HG02798 (cell line): Measurements from ENCODE around the gene CYB5RL.
"Not testable (repeated sequence)": the region's sequence is repeated elsewhere in the genome, so short reads cannot be mapped to it uniquely, and the experiment has no call there.

ENCODE experiments used
- ATAC-seq: cut with Tn5 transposase; IDR thresholded peaks from one replicate; pipeline ENCODE4 v1.9.1; 2021; ENCODE audit warnings: mild to moderate bottlenecking; ENCODE audit not compliant: unreplicated experiment, poor library complexity

The CYB5RL gene

GRCh38 chr1:54227091-54227602, 27.3 kb upstream of the CYB5RL start:
- no peak for ATAC-seq

- no peak for ATAC-seq
These were observed 26.2 kb upstream of the CYB5RL start for GRCh38 chr1:54225986-54226559.

GRCh38 chr1:54225378-54225777, 25.5 kb upstream of the CYB5RL start:
- ATAC-seq, result no peak

GRCh38 chr1:54224233-54224632, 24.4 kb upstream of the CYB5RL start:
- ATAC-seq, result no peak

GRCh38 chr1:54223441-54224202, 23.8 kb upstream of the CYB5RL start:
- no peak for ATAC-seq

- no peak for ATAC-seq
These were observed 22.9 kb upstream of the CYB5RL start for GRCh38 chr1:54222711-54223110.

- no peak for ATAC-seq
These were observed 22.1 kb upstream of the CYB5RL start for GRCh38 chr1:54221867-54222484.

- no peak for ATAC-seq
These were observed 21.4 kb upstream of the CYB5RL start for GRCh38 chr1:54221113-54221834.

- no peak for ATAC-seq
These were observed 20.4 kb upstream of the CYB5RL start for GRCh38 chr1:54220004-54220811.

GRCh38 chr1:54219688-54220003, 19.8 kb upstream of the CYB5RL start:
- no peak for ATAC-seq

GRCh38 chr1:54218883-54219687, 19.3 kb upstream of the CYB5RL start:
- no peak for ATAC-seq

GRCh38 chr1:54215523-54215922, 15.7 kb upstream of the CYB5RL start:
- ATAC-seq, result no peak

- ATAC-seq, result no peak
These were observed 13.0 kb upstream of the CYB5RL start for GRCh38 chr1:54212872-54213271.

GRCh38 chr1:54207896-54208295, 8.1 kb upstream of the CYB5RL start:
- ATAC-seq, result not testable (repeated sequence)

- no peak for ATAC-seq
These were observed 7.5 kb upstream of the CYB5RL start for GRCh38 chr1:54207287-54207686.

- no peak for ATAC-seq
These were observed 4.4 kb upstream of the CYB5RL start for GRCh38 chr1:54204199-54204598.

GRCh38 chr1:54200519-54200997, 728 bp upstream of the CYB5RL start:
- no peak for ATAC-seq

- ATAC-seq, result no peak
These were observed 572 bp downstream of the CYB5RL start for GRCh38 chr1:54199151-54199764.

- no peak for ATAC-seq
These were observed 6.4 kb downstream of the CYB5RL start for GRCh38 chr1:54193453-54193852.
